Measurements from ENCODE around the gene ARRB1. TPM values are rescaled to one million over a fixed set of nuclear protein-coding genes. Genes with fewer than 3 reads are reported as not detected.

The ARRB1 gene
- total and polyA plus RNA-seq, 2 of the 13 experiments (the other 11 are each of a cell fraction or from before 2014, with no cell fraction given) = 22.5 to 35.7 TPM

DNA sequence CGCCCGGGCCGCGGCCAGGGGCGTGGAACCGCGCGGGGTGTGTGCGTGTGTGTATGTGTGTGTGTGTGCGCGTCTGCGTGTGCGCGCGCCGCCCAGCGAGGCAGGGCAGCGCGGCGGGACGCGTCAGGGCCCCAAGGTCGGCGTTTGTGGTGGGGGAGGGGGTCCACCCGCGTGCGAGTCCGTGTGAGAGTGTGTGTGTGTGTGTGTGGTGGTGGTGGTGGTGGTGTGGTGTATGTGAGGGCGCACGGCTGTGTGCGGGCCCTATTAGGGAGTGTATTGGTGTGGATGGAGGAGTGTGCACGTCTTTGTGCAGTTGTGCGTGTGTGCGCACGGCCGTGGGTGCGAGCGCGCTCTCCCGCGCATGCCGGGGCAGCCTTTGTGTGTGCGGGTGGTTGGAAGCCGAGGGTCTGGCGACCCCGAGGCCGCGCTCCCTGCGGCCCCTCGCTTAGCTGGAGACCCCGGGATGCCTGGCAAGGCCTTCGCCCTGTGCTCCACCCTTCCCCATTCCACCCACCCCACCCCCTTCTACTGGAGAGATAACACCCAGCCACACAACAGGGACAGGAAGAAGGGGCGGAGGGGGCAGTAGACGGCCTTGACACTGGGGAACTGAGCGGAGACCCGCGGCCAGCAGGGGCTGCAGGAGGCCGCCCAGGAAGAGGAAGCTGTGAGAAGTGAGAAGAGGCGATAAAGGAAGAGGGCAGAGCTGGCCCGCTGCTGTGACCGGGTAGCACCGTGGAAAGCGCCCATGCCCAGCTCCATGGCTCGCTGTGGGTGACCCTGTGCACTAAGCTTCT, 528 bp upstream of the ARRB1 start (continued):
- TF ChIP-seq HBP1 (CRISPR knock-in tag; IDR thresholded peaks at IDR 0.05; ENCODE audit: low read depth) (peak; percentile 2; the same call in 1 of the 2 replicates), ZNF776 (CRISPR knock-in tag; IDR thresholded peaks at IDR 0.05) (peak; percentile 44; the same call in 1 of the 2 replicates), MZF1 (CRISPR knock-in tag; IDR thresholded peaks at IDR 0.05; ENCODE audit: borderline replicate concordance) (no peak), ZNF709 (CRISPR knock-in tag; IDR thresholded peaks at IDR 0.05) (no peak), CHD2 (IDR thresholded peaks at IDR 0.05; ENCODE audit: low read depth, low read length) (no peak), TFE3 (CRISPR knock-in tag; IDR thresholded peaks at IDR 0.05) (peak; percentile 45), KAT8 (CRISPR knock-in tag; IDR thresholded peaks at IDR 0.05) (peak; percentile 75), SRY (CRISPR knock-in tag; IDR thresholded peaks at IDR 0.05) (no peak; the same call in 1 of the 2 replicates), AGO1 (IDR thresholded peaks at IDR 0.05; ENCODE audit: low read depth, low read length, poor library complexity, severe bottlenecking) (no peak), BHLHE40 (IDR thresholded peaks at IDR 0.05; ENCODE audit: low read length) (0 out of 2 replicates have a peak, but pooled peaks have one; percentile 22), PHF20 (CRISPR knock-in tag; IDR thresholded peaks at IDR 0.05) (peak; percentile 40), CBX1 (IDR thresholded peaks at IDR 0.05; ENCODE audit: low read depth) (no peak), XRCC5 (optimal IDR thresholded peaks at IDR 0.05; ENCODE audit: low read length) (peak; percentile 53), ZNF629 (CRISPR knock-in tag; conservative IDR thresholded peaks at IDR 0.05) (no peak), ZNF337 (CRISPR knock-in tag; IDR thresholded peaks at IDR 0.05; ENCODE audit: borderline replicate concordance, low read depth) (no peak), DBP (CRISPR knock-in tag; IDR thresholded peaks at IDR 0.05; ENCODE audit: not compliant biosample characterization) (no peak), ZSCAN5A (CRISPR knock-in tag; IDR thresholded peaks at IDR 0.05; ENCODE audit: borderline replicate concordance) (no peak), ZNF605 (CRISPR knock-in tag; IDR thresholded peaks at IDR 0.05) (peak; percentile 66; the same call in 1 of the 2 replicates), PHF5A (CRISPR knock-in tag; IDR thresholded peaks at IDR 0.05; ENCODE audit: low read depth, unreplicated experiment) (no peak), MTA3 (CRISPR knock-in tag; IDR thresholded peaks at IDR 0.05) (no peak)
- TF ChIP-seq, protein P1, sequence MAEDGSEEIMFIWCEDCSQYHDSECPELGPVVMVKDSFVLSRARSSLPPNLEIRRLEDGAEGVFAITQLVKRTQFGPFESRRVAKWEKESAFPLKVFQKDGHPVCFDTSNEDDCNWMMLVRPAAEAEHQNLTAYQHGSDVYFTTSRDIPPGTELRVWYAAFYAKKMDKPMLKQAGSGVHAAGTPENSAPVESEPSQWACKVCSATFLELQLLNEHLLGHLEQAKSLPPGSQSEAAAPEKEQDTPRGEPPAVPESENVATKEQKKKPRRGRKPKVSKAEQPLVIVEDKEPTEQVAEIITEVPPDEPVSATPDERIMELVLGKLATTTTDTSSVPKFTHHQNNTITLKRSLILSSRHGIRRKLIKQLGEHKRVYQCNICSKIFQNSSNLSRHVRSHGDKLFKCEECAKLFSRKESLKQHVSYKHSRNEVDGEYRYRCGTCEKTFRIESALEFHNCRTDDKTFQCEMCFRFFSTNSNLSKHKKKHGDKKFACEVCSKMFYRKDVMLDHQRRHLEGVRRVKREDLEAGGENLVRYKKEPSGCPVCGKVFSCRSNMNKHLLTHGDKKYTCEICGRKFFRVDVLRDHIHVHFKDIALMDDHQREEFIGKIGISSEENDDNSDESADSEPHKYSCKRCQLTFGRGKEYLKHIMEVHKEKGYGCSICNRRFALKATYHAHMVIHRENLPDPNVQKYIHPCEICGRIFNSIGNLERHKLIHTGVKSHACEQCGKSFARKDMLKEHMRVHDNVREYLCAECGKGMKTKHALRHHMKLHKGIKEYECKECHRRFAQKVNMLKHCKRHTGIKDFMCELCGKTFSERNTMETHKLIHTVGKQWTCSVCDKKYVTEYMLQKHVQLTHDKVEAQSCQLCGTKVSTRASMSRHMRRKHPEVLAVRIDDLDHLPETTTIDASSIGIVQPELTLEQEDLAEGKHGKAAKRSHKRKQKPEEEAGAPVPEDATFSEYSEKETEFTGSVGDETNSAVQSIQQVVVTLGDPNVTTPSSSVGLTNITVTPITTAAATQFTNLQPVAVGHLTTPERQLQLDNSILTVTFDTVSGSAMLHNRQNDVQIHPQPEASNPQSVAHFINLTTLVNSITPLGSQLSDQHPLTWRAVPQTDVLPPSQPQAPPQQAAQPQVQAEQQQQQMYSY (CRISPR knock-in tag; IDR thresholded peaks at IDR 0.05) = 0 out of 2 replicates have a peak, but pooled peaks have one; percentile 14
